Caco-2 (cell line): ENCODE results near the gene TARDBP. TPM values are rescaled to one million over a fixed set of nuclear protein-coding genes. Genes with fewer than 3 reads are reported as not detected.

ENCODE experiments used
- BruUV-seq: library from RNA; stranded (reverse); fragments of 400-500 nt; replicated peaks from 2 replicates; lab custom pipeline; 2021; lab: Mats Ljungman, UMichigan
- CTCF ChIA-PET: fragments of 300-600 bp; sonication (Branson Sonifier 250); formaldehyde crosslinking; loops from one replicate; lab custom pipeline; 2022; ENCODE audit warnings: antibody characterized with exemption; lab: Charles Lee
- POLR2A ChIA-PET: fragments of 300-600 bp; sonication (Branson Sonifier 250); formaldehyde crosslinking; loops from one replicate; lab custom pipeline; 2022; ENCODE audit warnings: antibody characterized with exemption; lab: Charles Lee
- DNase-seq, 2 experiments: peaks; one replicate each; pipeline versions ENCODE4 v3.0.0 to v3.0.0-alpha.2; 2020 to 2022
- H3K27me3 ChIP-seq: replicated peaks from 2 replicates; pipeline ENCODE4 v1.6.0; 2011; ENCODE audit warnings: low read length; ENCODE audit not compliant: control insufficient read depth, insufficient read depth
- H3K36me3 ChIP-seq: 2 replicates; pipeline ENCODE4 v1.5.1; 2011; ENCODE audit warnings: low read length; ENCODE audit not compliant: control insufficient read depth, insufficient read depth
- H3K4me1 ChIP-seq: fragments of 250-450 bp; sonication (Bioruptor Pico); 2 replicates; pipeline ENCODE4 v1.5.1; 2020; ENCODE audit warnings: mild to moderate bottlenecking
- H3K4me3 ChIP-seq: 2 replicates; pipeline ENCODE4 v1.5.1; 2011; ENCODE audit warnings: low read depth, mild to moderate bottlenecking, control low read depth, low read length
- H3K9me3 ChIP-seq: fragments of 250-450 bp; sonication (Bioruptor Pico); 2 replicates; pipeline ENCODE4 v1.5.1; 2020; ENCODE audit warnings: mild to moderate bottlenecking, moderate library complexity
- H3K27ac Mint-ChIP-seq: one replicate; pipeline ENCODE4 v1.8.0; 2022; ENCODE audit warnings: mixed read lengths; ENCODE audit not compliant: unreplicated experiment
- H3K27me3 Mint-ChIP-seq: one replicate; pipeline ENCODE4 v1.8.0; 2022; ENCODE audit warnings: mixed read lengths; ENCODE audit not compliant: insufficient read depth, unreplicated experiment
- H3K36me3 Mint-ChIP-seq: one replicate; pipeline ENCODE4 v1.8.0; 2022; ENCODE audit warnings: mild to moderate bottlenecking, mixed read lengths; ENCODE audit not compliant: insufficient read depth, unreplicated experiment
- H3K4me1 Mint-ChIP-seq: one replicate; pipeline ENCODE4 v1.8.0; 2022; ENCODE audit warnings: low read depth, mixed read lengths; ENCODE audit not compliant: unreplicated experiment
- H3K4me3 Mint-ChIP-seq: one replicate; pipeline ENCODE4 v1.8.0; 2022; ENCODE audit warnings: mild to moderate bottlenecking, moderate library complexity, mixed read lengths; ENCODE audit not compliant: unreplicated experiment
- H3K9me3 Mint-ChIP-seq: one replicate; pipeline ENCODE4 v1.8.0; 2022; ENCODE audit warnings: mixed read lengths; ENCODE audit not compliant: unreplicated experiment
- CTCF ChIP-seq, 2 experiments: fragments of 200-600 bp in 1 of 2; IDR thresholded peaks; 1 replicate in 1 of 2; 2 replicates in 1 of 2; pipeline versions ENCODE4 v1.5.1 to v1.8.0; 2011 to 2022; ENCODE audit warnings: antibody characterized with exemption in 1 of 2, control low read depth in 1 of 2, inconsistent platforms in 1 of 2, low read depth in 1 of 2, low read length in 1 of 2, mild to moderate bottlenecking in 1 of 2, moderate library complexity in 1 of 2; ENCODE audit not compliant: insufficient read depth in 1 of 2, severe bottlenecking in 1 of 2, unreplicated experiment in 1 of 2
- intact Hi-C: fragments of 100-400 bp; cut with micrococcal nuclease; formaldehyde crosslinking; loops from one replicate; pipeline ENCODE4 v1.10.0; 2022; ENCODE audit not compliant: unreplicated experiment
- total RNA-seq: library from RNA; stranded (reverse); gene quantifications from 2 replicates; pipeline ENCODE4 v1.2.3, GENCODE V29; 2022

Gene TARDBP
- total RNA-seq, 1 experiment from 2014 or later = 181 TPM

GRCh38 chr1:10975567-10976326, 36.7 kb upstream of the TARDBP start:
- no peak for DNase-seq

GRCh38 chr1:10978719-10979118, 33.7 kb upstream of the TARDBP start:
- POLR2A ChIA-PET = interaction anchor here (0.6 kb wide), 1 partner anchor 33 kb away, joined by 3 read pairs; the partner anchor contains the start of gene TARDBP
- DNase-seq = no peak
- Mint-ChIP-seq H3K27ac (no peak overlapping the region), H3K4me1 (peaks cover 6% of the 10 kb centered on the region), H3K9me3 (no peaks in the 10 kb centered on the region), H3K27me3 (peaks cover 3% of the 10 kb centered on the region), H3K36me3 (no peaks in the 10 kb centered on the region), H3K4me3 (no peak overlapping the region)
- Histone ChIP-seq H3K4me3 (no peak overlapping the region), H3K27me3 (no peaks in the 10 kb centered on the region), H3K4me1 (no peaks in the 10 kb centered on the region), H3K9me3 (no peaks in the 10 kb centered on the region), H3K36me3 (no peaks in the 10 kb centered on the region)
- intact Hi-C loops = no loop called here
- no TSS peak for BruUV-seq
- CTCF ChIA-PET = no interaction called here
- TF ChIP-seq CTCF (IDR thresholded peaks at IDR 0.05; ENCODE audit: insufficient read depth in 1 of 2, low read depth in 1 of 2, low read length in 1 of 2, severe bottlenecking in 1 of 2, unreplicated experiment in 1 of 2) = no peak

More at GRCh38 chr1:10975567-10976326, 36.7 kb upstream of the TARDBP start:
- no TSS peak for BruUV-seq
- Histone ChIP-seq H3K4me1 (no peaks in the 10 kb centered on the region), H3K27me3 (no peaks in the 10 kb centered on the region), H3K9me3 (no peaks in the 10 kb centered on the region), H3K4me3 (no peak overlapping the region), H3K36me3 (no peaks in the 10 kb centered on the region)
- Mint-ChIP-seq H3K27me3 (peaks cover 3% of the 10 kb centered on the region), H3K27ac (no peak overlapping the region), H3K36me3 (no peaks in the 10 kb centered on the region), H3K9me3 (no peaks in the 10 kb centered on the region), H3K4me3 (no peak overlapping the region), H3K4me1 (peaks cover 6% of the 10 kb centered on the region)
- ChIA-PET CTCF (no interaction called here), POLR2A (no interaction called here)
- intact Hi-C loops = no loop called here
- TF ChIP-seq CTCF (IDR thresholded peaks at IDR 0.05; ENCODE audit: insufficient read depth in 1 of 2, low read depth in 1 of 2, low read length in 1 of 2, severe bottlenecking in 1 of 2, unreplicated experiment in 1 of 2) = no peak

GRCh38 chr1:10979483-10979920, 33.0 kb upstream of the TARDBP start:
- no peaks in the 10 kb centered on the region for H3K27me3 ChIP-seq
- H3K27ac Mint-ChIP-seq = no peak overlapping the region
- peaks cover 3% of the 10 kb centered on the region for H3K27me3 Mint-ChIP-seq
- no peaks in the 10 kb centered on the region for H3K4me1 ChIP-seq
- H3K9me3 ChIP-seq = no peaks in the 10 kb centered on the region
- DNase-seq = no peak
- no TSS peak for BruUV-seq
- no peaks in the 10 kb centered on the region for H3K36me3 Mint-ChIP-seq
- intact Hi-C loops = no loop called here
- H3K9me3 Mint-ChIP-seq = no peaks in the 10 kb centered on the region
- H3K4me1 Mint-ChIP-seq = peaks cover 6% of the 10 kb centered on the region
- TF ChIP-seq CTCF (IDR thresholded peaks at IDR 0.05; ENCODE audit: insufficient read depth in 1 of 2, low read depth in 1 of 2, low read length in 1 of 2, severe bottlenecking in 1 of 2, unreplicated experiment in 1 of 2) = no peak
- H3K4me3 ChIP-seq = no peak overlapping the region
- CTCF ChIA-PET = no interaction called here
- POLR2A ChIA-PET = interaction anchor here (0.6 kb wide), 1 partner anchor 33 kb away, joined by 3 read pairs; the partner anchor contains the start of gene TARDBP
- H3K36me3 ChIP-seq = no peaks in the 10 kb centered on the region
- no peak overlapping the region for H3K4me3 Mint-ChIP-seq
